ENCODE data around the gene TANGO2. TPM values are rescaled to one million over a fixed set of nuclear protein-coding genes. Genes with fewer than 3 reads are reported as not detected.

TANGO2 gene
- total RNA-seq, 4 donors from 2014 or later: 12.4 to 36.1 (median 19.8) TPM

- intact Hi-C loops (cut with DNase I; ENCODE audit: low total_unique reads): no loop called here
- no peak overlapping the region for H3K4me3 ChIP-seq (ENCODE audit: low read depth, poor library complexity, severe bottlenecking)
- DNase-seq (ENCODE audit: low spot score in 2 of 2): no peak
- WGBS, 2 donors: 78 to 83% methylated on average over 12 to 13 of the region's 13 CpGs
- TF ChIP-seq POLR2A (IDR thresholded peaks at IDR 0.05) (no peak), CTCF (IDR thresholded peaks at IDR 0.05) (no peak)
Measured at GRCh38 chr22:20107951-20108756, 87.2 kb downstream of the TANGO2 start.

GRCh38 chr22:20108757-20109230 is 87.9 kb downstream of the TANGO2 start:
- 82 to 87% methylated on average over 9 to 12 of the region's 12 CpGs for WGBS, 2 donors
- no peak overlapping the region for H3K4me3 ChIP-seq (ENCODE audit: low read depth, poor library complexity, severe bottlenecking)
- TF ChIP-seq CTCF (IDR thresholded peaks at IDR 0.05): no peak
- TF ChIP-seq POLR2A (IDR thresholded peaks at IDR 0.05): no peak
- intact Hi-C loops (cut with DNase I; ENCODE audit: low total_unique reads): no loop called here
- no peak for DNase-seq (ENCODE audit: low spot score in 2 of 2)

- DNase-seq (ENCODE audit: low spot score in 2 of 2): no peak
- no peak for TF ChIP-seq POLR2A (IDR thresholded peaks at IDR 0.05)
- TF ChIP-seq CTCF (IDR thresholded peaks at IDR 0.05): no peak
- intact Hi-C loops (cut with DNase I; ENCODE audit: low total_unique reads): no loop called here
- 85 to 86% methylated on average over 19 to 23 of the region's 23 CpGs for WGBS, 2 donors
- no peak overlapping the region for H3K4me3 ChIP-seq (ENCODE audit: low read depth, poor library complexity, severe bottlenecking)
Measured at GRCh38 chr22:20109411-20110358, 88.8 kb downstream of the TANGO2 start.

- intact Hi-C loops (cut with DNase I; ENCODE audit: low total_unique reads): no loop called here
- WGBS, 2 donors: 85 to 90% methylated on average over 9 of the region's 9 CpGs
Measured at GRCh38 chr22:20110359-20110985, 89.6 kb downstream of the TANGO2 start.

More at GRCh38 chr22:20110359-20110985, 89.6 kb downstream of the TANGO2 start:
- no peak for DNase-seq (ENCODE audit: low spot score in 2 of 2)
- no peak for TF ChIP-seq CTCF (IDR thresholded peaks at IDR 0.05)
- TF ChIP-seq POLR2A (IDR thresholded peaks at IDR 0.05): no peak
- no peak overlapping the region for H3K4me3 ChIP-seq (ENCODE audit: low read depth, poor library complexity, severe bottlenecking)

Measured in lower leg skin (tissue), 4 donors.